ENCODE results near the gene CERK. TPM values are rescaled to one million over a fixed set of nuclear protein-coding genes. Genes with fewer than 3 reads are reported as not detected.
A peak's percentile ranks its signal among the peaks of the same experiment; 100 is the strongest.

Gene CERK
- total and polyA plus RNA-seq, 9 of the 15 experiments (the other 6 are each of a cell fraction or from before 2014, with no cell fraction given) = 1.1 to 14.9 (median 8.7) TPM

GRCh38 chr22:46649141-46650077, 88.6 kb downstream of the CERK start (continued):
- peak; percentile 50; the same call in 1 of the 2 replicates for TF ChIP-seq TFAP4 (CRISPR knock-in tag; IDR thresholded peaks at IDR 0.05; ENCODE audit: borderline replicate concordance)
- no peak for TF ChIP-seq KDM4B (IDR thresholded peaks at IDR 0.05; ENCODE audit: borderline replicate concordance in 2 of 2, low read depth in 1 of 2)
- TF ChIP-seq ZNF586 (CRISPR knock-in tag; conservative IDR thresholded peaks at IDR 0.05) = no peak
- TF ChIP-seq GABPA (tag; conservative IDR thresholded peaks at IDR 0.05; ENCODE audit: low read depth) = peak; percentile 48
- no peak for TF ChIP-seq ZNF76 (CRISPR knock-in tag; IDR thresholded peaks at IDR 0.05; ENCODE audit: borderline replicate concordance)
- TF ChIP-seq KLF10 (CRISPR knock-in tag; IDR thresholded peaks at IDR 0.05) = no peak
- peak; percentile 73 for TF ChIP-seq CREM (IDR thresholded peaks at IDR 0.05; ENCODE audit: low read depth)
- peak; percentile 25; the same call in 1 of the 2 replicates for TF ChIP-seq GABPB1 (CRISPR knock-in tag; IDR thresholded peaks at IDR 0.05)
- no peak for TF ChIP-seq SAP30 (IDR thresholded peaks at IDR 0.05; ENCODE audit: borderline replicate concordance, insufficient read depth, low read depth, low read length, poor library complexity, severe bottlenecking)
- no peak for TF ChIP-seq CAMTA2 (CRISPR knock-in tag; conservative IDR thresholded peaks at IDR 0.05)
- TF ChIP-seq BRF1 (IDR thresholded peaks at IDR 0.05; ENCODE audit: borderline replicate concordance, extremely low read depth, insufficient read length) = no peak
- no peak for TF ChIP-seq NFATC3 (IDR thresholded peaks at IDR 0.05)
- TF ChIP-seq EZH2 (IDR thresholded peaks at IDR 0.05; ENCODE audit: borderline replicate concordance, low read depth, low read length) = no peak
- TF ChIP-seq ZZZ3 (IDR thresholded peaks at IDR 0.05) = no peak
- TF ChIP-seq, protein P1, sequence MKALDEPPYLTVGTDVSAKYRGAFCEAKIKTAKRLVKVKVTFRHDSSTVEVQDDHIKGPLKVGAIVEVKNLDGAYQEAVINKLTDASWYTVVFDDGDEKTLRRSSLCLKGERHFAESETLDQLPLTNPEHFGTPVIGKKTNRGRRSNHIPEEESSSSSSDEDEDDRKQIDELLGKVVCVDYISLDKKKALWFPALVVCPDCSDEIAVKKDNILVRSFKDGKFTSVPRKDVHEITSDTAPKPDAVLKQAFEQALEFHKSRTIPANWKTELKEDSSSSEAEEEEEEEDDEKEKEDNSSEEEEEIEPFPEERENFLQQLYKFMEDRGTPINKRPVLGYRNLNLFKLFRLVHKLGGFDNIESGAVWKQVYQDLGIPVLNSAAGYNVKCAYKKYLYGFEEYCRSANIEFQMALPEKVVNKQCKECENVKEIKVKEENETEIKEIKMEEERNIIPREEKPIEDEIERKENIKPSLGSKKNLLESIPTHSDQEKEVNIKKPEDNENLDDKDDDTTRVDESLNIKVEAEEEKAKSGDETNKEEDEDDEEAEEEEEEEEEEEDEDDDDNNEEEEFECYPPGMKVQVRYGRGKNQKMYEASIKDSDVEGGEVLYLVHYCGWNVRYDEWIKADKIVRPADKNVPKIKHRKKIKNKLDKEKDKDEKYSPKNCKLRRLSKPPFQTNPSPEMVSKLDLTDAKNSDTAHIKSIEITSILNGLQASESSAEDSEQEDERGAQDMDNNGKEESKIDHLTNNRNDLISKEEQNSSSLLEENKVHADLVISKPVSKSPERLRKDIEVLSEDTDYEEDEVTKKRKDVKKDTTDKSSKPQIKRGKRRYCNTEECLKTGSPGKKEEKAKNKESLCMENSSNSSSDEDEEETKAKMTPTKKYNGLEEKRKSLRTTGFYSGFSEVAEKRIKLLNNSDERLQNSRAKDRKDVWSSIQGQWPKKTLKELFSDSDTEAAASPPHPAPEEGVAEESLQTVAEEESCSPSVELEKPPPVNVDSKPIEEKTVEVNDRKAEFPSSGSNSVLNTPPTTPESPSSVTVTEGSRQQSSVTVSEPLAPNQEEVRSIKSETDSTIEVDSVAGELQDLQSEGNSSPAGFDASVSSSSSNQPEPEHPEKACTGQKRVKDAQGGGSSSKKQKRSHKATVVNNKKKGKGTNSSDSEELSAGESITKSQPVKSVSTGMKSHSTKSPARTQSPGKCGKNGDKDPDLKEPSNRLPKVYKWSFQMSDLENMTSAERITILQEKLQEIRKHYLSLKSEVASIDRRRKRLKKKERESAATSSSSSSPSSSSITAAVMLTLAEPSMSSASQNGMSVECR (CRISPR knock-in tag; IDR thresholded peaks at IDR 0.05) = no peak
